Panc1 (cell line): ENCODE data around the gene GALNT10. TPM values are rescaled to one million over a fixed set of nuclear protein-coding genes. Genes with fewer than 3 reads are reported as not detected.

ENCODE experiments used
- ATAC-seq: fragments of 200-7000 bp; cut with Tn5 transposase; 2 replicates; pipeline ENCODE4 v1.9.1; 2020; ENCODE audit warnings: mild to moderate bottlenecking, moderate library complexity
- BruUV-seq: library from RNA; stranded (reverse); fragments of 400-500 nt; replicated peaks from 2 replicates; lab custom pipeline; 2021; lab: Mats Ljungman, UMichigan
- CTCF ChIA-PET: fragments of 300-600 bp; sonication (Branson Sonifier 250); formaldehyde crosslinking; loops from one replicate; lab custom pipeline; 2022; ENCODE audit warnings: antibody characterized with exemption; lab: Charles Lee
- POLR2A ChIA-PET: fragments of 300-600 bp; sonication (Branson Sonifier 250); formaldehyde crosslinking; loops from one replicate; lab custom pipeline; 2022; ENCODE audit warnings: antibody characterized with exemption; lab: Charles Lee
- DNase-seq: peaks from one replicate; pipeline ENCODE4 v3.0.0-alpha.2; 2010; ENCODE audit warnings: low read depth, low spot score
- H3K27ac ChIP-seq: 2 replicates; pipeline ENCODE4 v1.5.1; 2011; ENCODE audit warnings: mild to moderate bottlenecking, low read length, inconsistent platforms
- H3K27me3 ChIP-seq: fragments of 200-500 bp; sonication (Bioruptor generic); 2 replicates; pipeline ENCODE4 v1.6.0; 2014; ENCODE audit warnings: low read length, inconsistent platforms; ENCODE audit not compliant: control insufficient read depth, insufficient read depth
- H3K36me3 ChIP-seq: fragments of 200-500 bp; sonication (Bioruptor generic); 2 replicates; pipeline ENCODE4 v1.5.1; 2014; ENCODE audit warnings: inconsistent platforms, mild to moderate bottlenecking, low read length, moderate library complexity; ENCODE audit not compliant: control insufficient read depth, insufficient read depth
- H3K4me1 ChIP-seq: 2 replicates; pipeline ENCODE4 v1.5.1; 2011; ENCODE audit warnings: inconsistent platforms, mild to moderate bottlenecking, low read length, moderate library complexity; ENCODE audit not compliant: control insufficient read depth, insufficient read depth
- H3K4me3 ChIP-seq, 2 experiments: 2 replicates each; pipeline ENCODE4 v1.5.1; 2011 to 2012; ENCODE audit warnings: low read depth in 2 of 2, low read length in 2 of 2, mild to moderate bottlenecking in 2 of 2, inconsistent platforms in 1 of 2, moderate library complexity in 1 of 2
- H3K9me3 ChIP-seq: fragments of 200-500 bp; sonication (Bioruptor generic); 2 replicates; pipeline ENCODE4 v1.5.1; 2014; ENCODE audit warnings: low read depth, mild to moderate bottlenecking, inconsistent platforms, low read length, moderate library complexity; ENCODE audit not compliant: control insufficient read depth, insufficient read depth
- POLR2AphosphoS5 ChIP-seq: IDR thresholded peaks from 2 replicates; pipeline ENCODE4 v1.6.1; 2012; ENCODE audit warnings: mild to moderate bottlenecking, low read depth, low read length, moderate library complexity
- SIN3A ChIP-seq: IDR thresholded peaks from 2 replicates; pipeline ENCODE4 v1.6.1; 2012; ENCODE audit warnings: low read depth, mild to moderate bottlenecking, low read length, moderate library complexity, borderline replicate concordance; ENCODE audit not compliant: insufficient read depth
- TCF7L2 ChIP-seq: IDR thresholded peaks from 2 replicates; pipeline ENCODE4 v1.6.1; 2011; ENCODE audit warnings: mild to moderate bottlenecking, low read depth, low read length, inconsistent platforms
- in situ Hi-C: cut with HindIII; loops from 2 replicates; pipeline ENCODE4 v1.10.0; 2016; ENCODE audit warnings: low sequenced_read_pairs, low pct_unique_long_range_greater_than_20kb
- intact Hi-C: fragments of 100-400 bp; cut with micrococcal nuclease; formaldehyde crosslinking; loops from one replicate; pipeline ENCODE4 v1.10.0; 2022; ENCODE audit not compliant: unreplicated experiment
- total RNA-seq: library from RNA; stranded (reverse); gene quantifications from one replicate; pipeline ENCODE4 v1.2.1, GENCODE V29; 2021; ENCODE audit not compliant: unreplicated experiment
- TF ChIP-seq, protein P1 (sequence below): fragments of 450-650 bp; IDR thresholded peaks from 2 replicates; pipeline ENCODE4 v1.5.1; 2017; ENCODE audit warnings: mild to moderate bottlenecking
- TF ChIP-seq, protein P2 (sequence below), 2 experiments: IDR thresholded peaks; 2 replicates each; pipeline ENCODE4 v1.6.1; 2011 to 2012; ENCODE audit warnings: low read depth in 2 of 2, control low read depth in 1 of 2, low read length in 1 of 2, mild to moderate bottlenecking in 1 of 2, moderate library complexity in 1 of 2; ENCODE audit not compliant: insufficient read depth in 1 of 2

GALNT10 gene
- total RNA-seq, 1 experiment from 2014 or later = 50.5 TPM

DNA sequence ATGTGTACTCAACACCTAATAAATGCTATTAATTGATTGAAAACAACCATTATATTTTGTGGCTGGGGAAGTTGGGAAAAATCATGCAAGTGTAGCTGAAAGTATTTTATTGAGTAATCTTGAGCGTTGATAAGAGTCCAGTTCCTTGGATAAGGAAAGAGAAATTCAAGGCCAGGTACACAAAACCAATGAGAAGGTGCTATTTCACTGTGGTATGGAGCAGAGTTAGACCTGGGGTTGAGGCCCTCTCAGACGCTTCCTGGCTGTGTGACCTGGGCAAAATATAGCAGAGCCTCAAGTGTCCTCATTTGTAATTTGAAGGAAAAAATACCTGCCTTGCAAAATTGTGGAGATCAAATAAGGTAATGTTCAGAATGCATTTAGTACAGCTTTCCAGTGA is 50.1 kb downstream of the GALNT10 start:
- H3K27me3 ChIP-seq = no peaks in the 10 kb centered on the region
- no TSS peak for BruUV-seq
- CTCF ChIA-PET = no interaction called here

DNA sequence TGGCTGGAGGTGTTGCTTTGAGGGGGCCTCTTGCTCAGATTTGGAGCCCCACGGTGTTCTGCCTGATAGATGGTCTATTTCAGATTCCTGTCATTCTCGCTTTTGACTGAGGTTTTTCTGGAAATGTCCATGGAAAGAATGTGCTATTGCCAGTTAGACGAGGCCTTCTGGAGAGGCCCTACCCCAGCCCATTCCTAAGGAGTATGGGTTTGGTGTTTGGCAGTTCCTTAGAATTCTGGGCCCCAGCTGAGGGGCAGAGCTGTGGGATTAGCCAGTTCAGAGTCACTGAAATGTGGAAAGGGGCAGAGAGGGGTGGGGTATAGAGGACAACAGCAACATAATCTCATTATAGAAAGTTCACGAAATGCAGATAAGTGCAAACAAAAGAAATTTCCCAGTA is 50.5 kb downstream of the GALNT10 start:
- in situ Hi-C loops (no loop called here), intact Hi-C loops (no loop called here)
- DNase-seq (no peak), ATAC-seq (no peak)
- no peak overlapping the region for H3K27ac ChIP-seq
- H3K9me3 ChIP-seq = no peaks in the 10 kb centered on the region
- ChIA-PET POLR2A (interaction anchor here (0.7 kb wide), 1 partner anchor 1149 kb away, joined by 3 read pairs; no protein-coding TSS in a partner anchor), CTCF (no interaction called here)
- H3K4me1 ChIP-seq = no peaks in the 10 kb centered on the region
- no TSS peak for BruUV-seq
- TF ChIP-seq TCF7L2 (no peak), SIN3A (no peak), POLR2AphosphoS5 (no peak)
- TF ChIP-seq, protein P1, sequence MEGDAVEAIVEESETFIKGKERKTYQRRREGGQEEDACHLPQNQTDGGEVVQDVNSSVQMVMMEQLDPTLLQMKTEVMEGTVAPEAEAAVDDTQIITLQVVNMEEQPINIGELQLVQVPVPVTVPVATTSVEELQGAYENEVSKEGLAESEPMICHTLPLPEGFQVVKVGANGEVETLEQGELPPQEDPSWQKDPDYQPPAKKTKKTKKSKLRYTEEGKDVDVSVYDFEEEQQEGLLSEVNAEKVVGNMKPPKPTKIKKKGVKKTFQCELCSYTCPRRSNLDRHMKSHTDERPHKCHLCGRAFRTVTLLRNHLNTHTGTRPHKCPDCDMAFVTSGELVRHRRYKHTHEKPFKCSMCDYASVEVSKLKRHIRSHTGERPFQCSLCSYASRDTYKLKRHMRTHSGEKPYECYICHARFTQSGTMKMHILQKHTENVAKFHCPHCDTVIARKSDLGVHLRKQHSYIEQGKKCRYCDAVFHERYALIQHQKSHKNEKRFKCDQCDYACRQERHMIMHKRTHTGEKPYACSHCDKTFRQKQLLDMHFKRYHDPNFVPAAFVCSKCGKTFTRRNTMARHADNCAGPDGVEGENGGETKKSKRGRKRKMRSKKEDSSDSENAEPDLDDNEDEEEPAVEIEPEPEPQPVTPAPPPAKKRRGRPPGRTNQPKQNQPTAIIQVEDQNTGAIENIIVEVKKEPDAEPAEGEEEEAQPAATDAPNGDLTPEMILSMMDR = no peak
- TF ChIP-seq, protein P2, sequence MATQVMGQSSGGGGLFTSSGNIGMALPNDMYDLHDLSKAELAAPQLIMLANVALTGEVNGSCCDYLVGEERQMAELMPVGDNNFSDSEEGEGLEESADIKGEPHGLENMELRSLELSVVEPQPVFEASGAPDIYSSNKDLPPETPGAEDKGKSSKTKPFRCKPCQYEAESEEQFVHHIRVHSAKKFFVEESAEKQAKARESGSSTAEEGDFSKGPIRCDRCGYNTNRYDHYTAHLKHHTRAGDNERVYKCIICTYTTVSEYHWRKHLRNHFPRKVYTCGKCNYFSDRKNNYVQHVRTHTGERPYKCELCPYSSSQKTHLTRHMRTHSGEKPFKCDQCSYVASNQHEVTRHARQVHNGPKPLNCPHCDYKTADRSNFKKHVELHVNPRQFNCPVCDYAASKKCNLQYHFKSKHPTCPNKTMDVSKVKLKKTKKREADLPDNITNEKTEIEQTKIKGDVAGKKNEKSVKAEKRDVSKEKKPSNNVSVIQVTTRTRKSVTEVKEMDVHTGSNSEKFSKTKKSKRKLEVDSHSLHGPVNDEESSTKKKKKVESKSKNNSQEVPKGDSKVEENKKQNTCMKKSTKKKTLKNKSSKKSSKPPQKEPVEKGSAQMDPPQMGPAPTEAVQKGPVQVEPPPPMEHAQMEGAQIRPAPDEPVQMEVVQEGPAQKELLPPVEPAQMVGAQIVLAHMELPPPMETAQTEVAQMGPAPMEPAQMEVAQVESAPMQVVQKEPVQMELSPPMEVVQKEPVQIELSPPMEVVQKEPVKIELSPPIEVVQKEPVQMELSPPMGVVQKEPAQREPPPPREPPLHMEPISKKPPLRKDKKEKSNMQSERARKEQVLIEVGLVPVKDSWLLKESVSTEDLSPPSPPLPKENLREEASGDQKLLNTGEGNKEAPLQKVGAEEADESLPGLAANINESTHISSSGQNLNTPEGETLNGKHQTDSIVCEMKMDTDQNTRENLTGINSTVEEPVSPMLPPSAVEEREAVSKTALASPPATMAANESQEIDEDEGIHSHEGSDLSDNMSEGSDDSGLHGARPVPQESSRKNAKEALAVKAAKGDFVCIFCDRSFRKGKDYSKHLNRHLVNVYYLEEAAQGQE (IDR thresholded peaks at IDR 0.05; ENCODE audit: insufficient read depth in 1 of 2, low read depth in 2 of 2, low read length in 1 of 2) = no peak
- H3K36me3 ChIP-seq = no peaks in the 10 kb centered on the region
- H3K4me3 ChIP-seq = no peak overlapping the region
- H3K27me3 ChIP-seq = no peaks in the 10 kb centered on the region

More for the DNA sequence above, 50.1 kb downstream of the GALNT10 start:
- DNase-seq = no peak
- no peaks in the 10 kb centered on the region for H3K4me1 ChIP-seq
- H3K36me3 ChIP-seq = no peaks in the 10 kb centered on the region
- no peak overlapping the region for H3K4me3 ChIP-seq
- in situ Hi-C loops = no loop called here
- H3K27ac ChIP-seq = no peak overlapping the region
- TF ChIP-seq, protein P2 (IDR thresholded peaks at IDR 0.05; ENCODE audit: insufficient read depth in 1 of 2, low read depth in 2 of 2, low read length in 1 of 2) = no peak
- TF ChIP-seq, protein P1 = no peak
- TF ChIP-seq TCF7L2 = no peak
- TF ChIP-seq POLR2AphosphoS5 = no peak
- no peak for TF ChIP-seq SIN3A
- H3K9me3 ChIP-seq = no peaks in the 10 kb centered on the region
- intact Hi-C loops = no loop called here
- POLR2A ChIA-PET = no interaction called here
- no peak for ATAC-seq
